Measurements from ENCODE around the gene RNU1-3. TPM values are rescaled to one million over a fixed set of nuclear protein-coding genes. Genes with fewer than 3 reads are reported as not detected.
"Not testable (repeated sequence)": the region's sequence is repeated elsewhere in the genome, so short reads cannot be mapped to it uniquely, and the experiment has no call there.

Gene RNU1-3
- total and polyA plus RNA-seq, 9 of the 15 experiments (the other 6 are each of a cell fraction or from before 2014, with no cell fraction given), result under 0.01 to 32,823 (median 2,538) TPM; not detected in 4

GRCh38 chr1:16648250-16648649, 18.5 kb downstream of the RNU1-3 start:
- 96% methylated on average over 19 of the region's 32 CpGs for WGBS (ENCODE audit: insufficient coverage, low coverage, missing lambda C conversion rate)
- in situ Hi-C loops (cut with MboI), result not testable (repeated sequence)

More at GRCh38 chr1:16648250-16648649, 18.5 kb downstream of the RNU1-3 start:
- POLR2A ChIA-PET; ATAC-seq; H3K9me1 ChIP-seq (ENCODE audit: control insufficient read depth, insufficient read depth, low read length); H3K27me3 ChIP-seq (ENCODE audit: control insufficient read depth in 2 of 2, insufficient read depth in 2 of 2, low read length in 2 of 2); intact Hi-C loops (cut with micrococcal nuclease); BruUV-seq (replicated peaks); H3K9me3 ChIP-seq (replicated peaks; ENCODE audit: control insufficient read depth, insufficient read depth, low read depth, low read length); H4K20me1 ChIP-seq (replicated peaks; ENCODE audit: control insufficient read depth, insufficient read depth, low read length); DNase-seq (ENCODE audit: extremely low read depth in 1 of 4, low spot score in 3 of 4); H3K36me3 ChIP-seq (ENCODE audit: control insufficient read depth, insufficient read depth, low read length); H3K4me3 ChIP-seq; H3K27ac ChIP-seq (ENCODE audit: extremely low read depth, low read depth, low read length); H3K4me2 ChIP-seq (ENCODE audit: insufficient read depth, low read length); H2AFZ ChIP-seq (ENCODE audit: low read depth, low read length); FAIRE-seq; CTCF ChIA-PET (ENCODE audit: low intra/inter-chr PET ratio); H3K9ac ChIP-seq (ENCODE audit: insufficient read depth in 1 of 2, low read depth in 2 of 2, low read length in 2 of 2): not testable (repeated sequence)
- Histone ChIP-seq H3K4me1 (replicated peaks in 1 of 2; ENCODE audit: control insufficient read depth in 2 of 2, insufficient read depth in 2 of 2, low read length in 2 of 2) (peaks cover 12 to 32% of the 10 kb centered on the region in 2 experiments), H3K79me2 (ENCODE audit: control insufficient read depth, insufficient read depth, low read length) (peaks cover 16% of the 10 kb centered on the region)
- TF ChIP-seq, protein P1, sequence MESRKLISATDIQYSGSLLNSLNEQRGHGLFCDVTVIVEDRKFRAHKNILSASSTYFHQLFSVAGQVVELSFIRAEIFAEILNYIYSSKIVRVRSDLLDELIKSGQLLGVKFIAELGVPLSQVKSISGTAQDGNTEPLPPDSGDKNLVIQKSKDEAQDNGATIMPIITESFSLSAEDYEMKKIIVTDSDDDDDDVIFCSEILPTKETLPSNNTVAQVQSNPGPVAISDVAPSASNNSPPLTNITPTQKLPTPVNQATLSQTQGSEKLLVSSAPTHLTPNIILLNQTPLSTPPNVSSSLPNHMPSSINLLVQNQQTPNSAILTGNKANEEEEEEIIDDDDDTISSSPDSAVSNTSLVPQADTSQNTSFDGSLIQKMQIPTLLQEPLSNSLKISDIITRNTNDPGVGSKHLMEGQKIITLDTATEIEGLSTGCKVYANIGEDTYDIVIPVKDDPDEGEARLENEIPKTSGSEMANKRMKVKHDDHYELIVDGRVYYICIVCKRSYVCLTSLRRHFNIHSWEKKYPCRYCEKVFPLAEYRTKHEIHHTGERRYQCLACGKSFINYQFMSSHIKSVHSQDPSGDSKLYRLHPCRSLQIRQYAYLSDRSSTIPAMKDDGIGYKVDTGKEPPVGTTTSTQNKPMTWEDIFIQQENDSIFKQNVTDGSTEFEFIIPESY (CRISPR knock-in tag; IDR thresholded peaks at IDR 0.05), result 0 out of 2 replicates have a peak, but pooled peaks have one; percentile 51
